ENCODE data around the gene ASB9. TPM values are rescaled to one million over a fixed set of nuclear protein-coding genes. Genes with fewer than 3 reads are reported as not detected.

Gene ASB9
- total RNA-seq, 2 donors from 2014 or later, result 0.20 to 0.46 TPM

- Histone ChIP-seq H3K27me3 (ENCODE audit: control insufficient read depth, insufficient read depth, low read length, poor library complexity, severe bottlenecking) (no peaks in the 10 kb centered on the region), H3K36me3 (ENCODE audit: control insufficient read depth, insufficient read depth, low read length) (no peaks in the 10 kb centered on the region), H3K9ac (ENCODE audit: extremely low read depth, low read length, poor library complexity, severe bottlenecking) (no peak overlapping the region), H3K27ac (ENCODE audit: low read depth, low read length) (no peak overlapping the region), H3K4me1 (ENCODE audit: control insufficient read depth, insufficient read depth, low read length) (no peaks in the 10 kb centered on the region), H3K4me3 (ENCODE audit: low read length) (no peak overlapping the region), H3K9me3 (ENCODE audit: control insufficient read depth, low read length) (no peaks in the 10 kb centered on the region)
- H3K27me3 Mint-ChIP-seq (ENCODE audit: insufficient read depth), result no peaks in the 10 kb centered on the region
- 82 to 89% methylated on average over 1 to 2 of the region's 2 CpGs for WGBS, 2 experiments (ENCODE audit: insufficient coverage in 1 of 2, insufficient read length in 1 of 2)
- no peak for TF ChIP-seq CTCF (conservative IDR thresholded peaks at IDR 0.05)
- H3K9me3 Mint-ChIP-seq, result peaks cover 4% of the 10 kb centered on the region
- DNase-seq, result no peak
- H3K4me3 Mint-ChIP-seq, result no peak overlapping the region
- H3K27ac Mint-ChIP-seq, result no peak overlapping the region
- no peaks in the 10 kb centered on the region for H3K36me3 Mint-ChIP-seq (ENCODE audit: low read depth)
- no peaks in the 10 kb centered on the region for H3K4me1 Mint-ChIP-seq
Measured at GRCh38 chrX:15298201-15298600, 28.3 kb upstream of the ASB9 start.

- H3K27ac ChIP-seq (ENCODE audit: low read depth, low read length), result no peak overlapping the region
- H3K27me3 Mint-ChIP-seq (ENCODE audit: insufficient read depth), result no peaks in the 10 kb centered on the region
- no peaks in the 10 kb centered on the region for H3K27me3 ChIP-seq (ENCODE audit: control insufficient read depth, insufficient read depth, low read length, poor library complexity, severe bottlenecking)
- no peaks in the 10 kb centered on the region for H3K36me3 ChIP-seq (ENCODE audit: control insufficient read depth, insufficient read depth, low read length)
- no peak for DNase-seq
- H3K36me3 Mint-ChIP-seq (ENCODE audit: low read depth), result no peaks in the 10 kb centered on the region
- WGBS, 2 experiments (ENCODE audit: insufficient coverage in 1 of 2, insufficient read length in 1 of 2), result 63% methylated on average over 2 of the region's 2 CpGs; no CpG with 5 or more reads in 1 of the 2 experiments
- no peaks in the 10 kb centered on the region for H3K9me3 ChIP-seq (ENCODE audit: control insufficient read depth, low read length)
- no peak overlapping the region for H3K9ac ChIP-seq (ENCODE audit: extremely low read depth, low read length, poor library complexity, severe bottlenecking)
- H3K4me1 Mint-ChIP-seq, result no peaks in the 10 kb centered on the region
- H3K4me1 ChIP-seq (ENCODE audit: control insufficient read depth, insufficient read depth, low read length), result no peaks in the 10 kb centered on the region
- H3K4me3 ChIP-seq (ENCODE audit: low read length), result no peak overlapping the region
- H3K9me3 Mint-ChIP-seq, result peaks cover 13% of the 10 kb centered on the region
- TF ChIP-seq CTCF (conservative IDR thresholded peaks at IDR 0.05), result no peak
- no peak overlapping the region for H3K27ac Mint-ChIP-seq
- no peak overlapping the region for H3K4me3 Mint-ChIP-seq
Measured at GRCh38 chrX:15293451-15293850, 23.6 kb upstream of the ASB9 start.

- Mint-ChIP-seq H3K27me3 (ENCODE audit: insufficient read depth) (no peaks in the 10 kb centered on the region), H3K9me3 (peaks cover 13% of the 10 kb centered on the region), H3K36me3 (ENCODE audit: low read depth) (no peaks in the 10 kb centered on the region), H3K4me1 (no peaks in the 10 kb centered on the region), H3K4me3 (no peak overlapping the region), H3K27ac (no peak overlapping the region)
- Histone ChIP-seq H3K27ac (ENCODE audit: low read depth, low read length) (no peak overlapping the region), H3K36me3 (ENCODE audit: control insufficient read depth, insufficient read depth, low read length) (no peaks in the 10 kb centered on the region), H3K9me3 (ENCODE audit: control insufficient read depth, low read length) (no peaks in the 10 kb centered on the region), H3K4me3 (ENCODE audit: low read length) (no peak overlapping the region), H3K27me3 (ENCODE audit: control insufficient read depth, insufficient read depth, low read length, poor library complexity, severe bottlenecking) (no peaks in the 10 kb centered on the region), H3K4me1 (ENCODE audit: control insufficient read depth, insufficient read depth, low read length) (no peaks in the 10 kb centered on the region), H3K9ac (ENCODE audit: extremely low read depth, low read length, poor library complexity, severe bottlenecking) (no peak overlapping the region)
- DNase-seq, result no peak
- 94 to 100% methylated on average over 1 to 3 of the region's 3 CpGs for WGBS, 2 experiments (ENCODE audit: insufficient coverage in 1 of 2, insufficient read length in 1 of 2)
- TF ChIP-seq CTCF (conservative IDR thresholded peaks at IDR 0.05), result no peak
Measured at GRCh38 chrX:15292861-15293260, 23.0 kb upstream of the ASB9 start.
